Heart left ventricle (tissue), 16 donors: ENCODE results near the gene TANGO6. TPM values are rescaled to one million over a fixed set of nuclear protein-coding genes. Genes with fewer than 3 reads are reported as not detected.
"Not testable (repeated sequence)": the region's sequence is repeated elsewhere in the genome, so short reads cannot be mapped to it uniquely, and the experiment has no call there.

Experiments used
- ATAC-seq, 4 donors: fragments of 200-7000 bp; cut with Tn5 transposase; one replicate each; pipeline ENCODE4 v1.9.1; 2020 to 2022; ENCODE audit warnings: moderate library complexity in 4 of 4, mild to moderate bottlenecking in 3 of 4, moderate number of reproducible peaks in 1 of 4
- DNase-seq, 5 donors: peaks; one replicate each; pipeline ENCODE4 v3.0.0-alpha.2; 2020
- H3K27ac ChIP-seq, 12 donors: fragments of 200-600 bp; sonication (generic) in 4 of 12; one replicate each; pipeline versions ENCODE4 v1.5.0 to v1.8.0; 2016 to 2022; ENCODE audit warnings: mild to moderate bottlenecking in 2 of 12
- H3K27me3 ChIP-seq, 9 donors: fragments of 200-600 bp; sonication (generic) in 2 of 9; one replicate each; pipeline versions ENCODE4 v1.5.1 to v1.8.0; 2016 to 2022; ENCODE audit warnings: mild to moderate bottlenecking in 3 of 9
- H3K36me3 ChIP-seq, 9 donors: fragments of 200-600 bp; sonication (generic) in 2 of 9; one replicate each; pipeline versions ENCODE4 v1.5.0 to v1.8.0; 2018 to 2022; ENCODE audit warnings: mild to moderate bottlenecking in 2 of 9
- H3K4me1 ChIP-seq, 12 donors: fragments of 200-600 bp; sonication (generic) in 4 of 12; one replicate each; pipeline versions ENCODE4 v1.5.0 to v1.8.0; 2016 to 2022; ENCODE audit warnings: mild to moderate bottlenecking in 3 of 12
- H3K4me3 ChIP-seq, 12 donors: fragments of 200-600 bp; sonication (generic) in 4 of 12; one replicate each; pipeline versions ENCODE4 v1.5.0 to v1.8.0; 2017 to 2022; ENCODE audit warnings: mild to moderate bottlenecking in 9 of 12, moderate library complexity in 4 of 12
- H3K9me3 ChIP-seq, 12 donors: fragments of 200-600 bp; sonication (generic) in 4 of 12; one replicate each; pipeline versions ENCODE4 v1.5.0 to v1.8.0; 2016 to 2022; ENCODE audit warnings: mild to moderate bottlenecking in 1 of 12
- POLR2A ChIP-seq, 2 donors: fragments of 450-650 bp; IDR thresholded peaks; one replicate each; pipeline ENCODE4 v1.6.1; 2017; ENCODE audit warnings: antibody characterized with exemption in 2 of 2, mild to moderate bottlenecking in 2 of 2, moderate library complexity in 2 of 2
- WGBS, 4 donors: extraction: QIAGEN DNeasy Blood & Tissue Kit in 2 of 4; methylation state at CpG; one replicate each; pipeline versions ENCODE4 v1.1.5 to v1.1.7; 2013 to 2018; 5-methylcytosine and 5-hydroxymethylcytosine counted together
- intact Hi-C, 10 donors: fragments of 100-400 bp; cut with DNase I; formaldehyde crosslinking; loops; one replicate each; pipeline versions ENCODE4 v1.11.1 to v1.14.2; 2022
- polyA plus RNA-seq, 2 donors: library from polyadenylated mRNA; stranded (reverse); fragments of 200-250 nt; gene quantifications; one replicate each; pipeline ENCODE4 v1.2.3, GENCODE V29; 2013
- total RNA-seq, 9 donors: library from RNA; depleted of rRNA in 2 of 9; stranded (reverse); fragments of >200 nt in 2 of 9; fragmentation: NEBNext Ultra II Directional in 3 of 9; extraction: Animal tissue kit (Norgen Biotek cat#: 25700) in 3 of 9; gene quantifications; one replicate each; pipeline versions ENCODE4 v1.1.0 to v1.2.4, GENCODE V29; 2016 to 2023
- TF ChIP-seq, protein P1 (sequence below), 12 donors: fragments of 200-600 bp; sonication (generic) in 4 of 12; IDR thresholded peaks; one replicate each; pipeline versions ENCODE4 v1.5.0 to v1.8.0; 2018 to 2022; ENCODE audit warnings: antibody characterized with exemption in 12 of 12, mild to moderate bottlenecking in 5 of 12
- donor health status: ischemic (EF 13 %, LVEDD 7.1; RV severe dilation, severe dysfunction).
- donor health status: healthy with polysubstance abuse.
- donor health status: DM: no; HTN: yes; CAD: no.
- donor health status: DM: no; HTN: no; CAD: no.
- donor health status: ischemic (EF 25% LVEDD 6.9; RV normal size, moderate dysfunction).
- donor health status: ischemic (EF 25% LVEDD 5.7; RV mildly dilated, moderate dysfunction).
- donor health status: healthy.
- donor health status: DM: yes; HTN: yes; CAD: no.
- donor health status: ischemic (EF 35%, LVEDD 5.7; RV mildly dilated, moderate dysfunction).
- donor health status: nonischemic (EF 11% LVEDD 7.7; RV severe dilation, severe dysfunction).
- donor health status: DM: yes; HTN: yes; CAD: no.
- donor health status: PGD.
- donor health status: ischemic (EF 29% LVEDD 5.4; RV normal size, mild dysfunction).
- donor health status: nonischemic (EF 23%, LVEDD 6.1; RV moderate dilation, normal function).

Gene TANGO6
- total and polyA plus RNA-seq, 11 donors = 1.8 to 14.1 (median 8.8) TPM

- TF ChIP-seq, protein P1, sequence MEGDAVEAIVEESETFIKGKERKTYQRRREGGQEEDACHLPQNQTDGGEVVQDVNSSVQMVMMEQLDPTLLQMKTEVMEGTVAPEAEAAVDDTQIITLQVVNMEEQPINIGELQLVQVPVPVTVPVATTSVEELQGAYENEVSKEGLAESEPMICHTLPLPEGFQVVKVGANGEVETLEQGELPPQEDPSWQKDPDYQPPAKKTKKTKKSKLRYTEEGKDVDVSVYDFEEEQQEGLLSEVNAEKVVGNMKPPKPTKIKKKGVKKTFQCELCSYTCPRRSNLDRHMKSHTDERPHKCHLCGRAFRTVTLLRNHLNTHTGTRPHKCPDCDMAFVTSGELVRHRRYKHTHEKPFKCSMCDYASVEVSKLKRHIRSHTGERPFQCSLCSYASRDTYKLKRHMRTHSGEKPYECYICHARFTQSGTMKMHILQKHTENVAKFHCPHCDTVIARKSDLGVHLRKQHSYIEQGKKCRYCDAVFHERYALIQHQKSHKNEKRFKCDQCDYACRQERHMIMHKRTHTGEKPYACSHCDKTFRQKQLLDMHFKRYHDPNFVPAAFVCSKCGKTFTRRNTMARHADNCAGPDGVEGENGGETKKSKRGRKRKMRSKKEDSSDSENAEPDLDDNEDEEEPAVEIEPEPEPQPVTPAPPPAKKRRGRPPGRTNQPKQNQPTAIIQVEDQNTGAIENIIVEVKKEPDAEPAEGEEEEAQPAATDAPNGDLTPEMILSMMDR (IDR thresholded peaks at IDR 0.05) = no peak
- no peak for TF ChIP-seq POLR2A (IDR thresholded peaks at IDR 0.05)
- peak in 3 of 4 donors; percentile 48 to 95 (median 88) for ATAC-seq
- Histone ChIP-seq H3K4me3 (no peak overlapping the region), H3K36me3 (no peaks in the 10 kb centered on the region), H3K4me1 (no peaks in the 10 kb centered on the region), H3K27me3 (no peaks in the 10 kb centered on the region), H3K27ac (peak overlapping the region in 2 of 12 donors; percentile 14 to 20), H3K9me3 (no peaks in the 10 kb centered on the region)
- 69 to 74% (median 72%) methylated on average over 2 of the region's 2 CpGs for WGBS, 4 donors
- intact Hi-C loops = loop anchor here in 1 of 10 donors (10.0 kb wide), 1 partner anchor 129 kb away; no protein-coding TSS in a partner anchor
- no peak for DNase-seq
Measured at GRCh38 chr16:68985855-68986254, 142.5 kb downstream of the TANGO6 start.

- intact Hi-C loops = loop anchor here in 1 of 10 donors (10.0 kb wide), 1 partner anchor 127 kb away; no protein-coding TSS in a partner anchor
- Histone ChIP-seq H3K9me3 (no peaks in the 10 kb centered on the region), H3K4me3 (no peak overlapping the region), H3K27ac (no peak overlapping the region), H3K27me3 (no peaks in the 10 kb centered on the region), H3K4me1 (peaks cover 0 to under 1% (median 0%) of the 10 kb centered on the region in 12 donors), H3K36me3 (no peaks in the 10 kb centered on the region)
- TF ChIP-seq POLR2A (IDR thresholded peaks at IDR 0.05) = no peak
- TF ChIP-seq, protein P1 (IDR thresholded peaks at IDR 0.05) = no peak
- DNase-seq (no peak), ATAC-seq (no peak)
- WGBS, 4 donors = 78 to 86% (median 83%) methylated on average over 4 of the region's 4 CpGs
Measured at GRCh38 chr16:68987734-68988457, 144.6 kb downstream of the TANGO6 start.

DNA sequence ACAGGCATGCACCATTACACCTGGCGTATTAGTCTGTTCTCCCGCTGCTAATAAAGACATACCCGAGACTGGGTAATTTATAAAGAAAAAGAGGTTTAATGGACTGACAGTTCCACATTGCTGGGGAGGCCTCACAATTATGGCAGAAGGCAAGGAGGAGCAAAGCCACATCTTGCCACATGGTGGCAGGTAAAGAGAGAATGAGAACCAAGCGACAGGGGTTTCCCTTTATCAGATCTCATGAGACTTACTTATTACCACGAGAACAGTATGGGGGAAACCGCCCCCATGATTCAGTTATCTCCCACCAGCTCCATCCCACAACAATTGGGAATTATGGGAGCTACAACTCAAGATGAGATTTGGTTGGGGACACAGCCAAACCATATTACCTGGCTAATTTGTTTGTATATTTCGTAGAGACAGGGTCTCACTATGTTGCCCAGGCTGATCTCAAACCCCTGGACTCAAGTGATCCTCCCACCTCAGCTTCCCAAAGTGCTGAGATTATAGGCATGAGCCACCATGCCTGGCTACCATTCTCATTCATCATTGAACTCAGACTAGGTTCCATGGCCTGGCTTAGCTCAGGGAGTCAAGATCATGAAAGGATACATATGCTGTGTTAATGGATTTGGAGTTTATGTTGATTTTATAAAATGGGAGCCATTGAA lies 147.0 kb downstream of the TANGO6 start:
- DNase-seq, H3K4me1 ChIP-seq, H3K9me3 ChIP-seq, H3K36me3 ChIP-seq, ATAC-seq, H3K27me3 ChIP-seq, H3K4me3 ChIP-seq, H3K27ac ChIP-seq, intact Hi-C loops: not testable (repeated sequence)
- 90 to 92% (median 91%) methylated on average over 7 of the region's 7 CpGs for WGBS, 4 donors

DNA sequence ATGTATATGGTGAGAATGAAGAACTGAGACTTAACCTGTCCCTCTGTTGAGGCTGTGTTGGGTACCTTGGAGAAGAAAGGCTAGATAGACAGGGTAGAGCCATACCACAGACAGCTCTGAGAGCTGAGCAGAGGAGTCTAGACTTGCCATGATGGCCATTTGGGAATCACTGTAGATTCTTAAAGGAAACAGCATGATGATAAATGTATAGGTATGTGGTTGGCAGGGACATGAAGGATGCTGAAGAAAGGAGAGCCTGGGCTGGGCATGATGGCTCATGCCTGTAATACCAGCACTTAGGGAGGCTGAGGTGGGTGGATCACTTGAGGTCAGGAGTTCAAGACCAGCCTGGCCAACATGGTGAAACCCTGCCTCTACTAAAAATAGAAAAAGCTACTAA lies 147.7 kb downstream of the TANGO6 start:
- Histone ChIP-seq H3K36me3 (no peaks in the 10 kb centered on the region), H3K4me1 (peaks cover 0 to 7% (median 0%) of the 10 kb centered on the region in 12 donors), H3K9me3 (no peaks in the 10 kb centered on the region), H3K27ac (no peak overlapping the region), H3K27me3 (no peaks in the 10 kb centered on the region), H3K4me3 (no peak overlapping the region)
- DNase-seq = no peak
- no peak for ATAC-seq
- no peak for TF ChIP-seq POLR2A (IDR thresholded peaks at IDR 0.05)
- TF ChIP-seq, protein P1 (IDR thresholded peaks at IDR 0.05) = no peak
- intact Hi-C loops = no loop called here
